ENCODE results near the gene GATA5.
"Not testable (repeated sequence)": the region's sequence is repeated elsewhere in the genome, so short reads cannot be mapped to it uniquely, and the experiment has no call there.

DNA sequence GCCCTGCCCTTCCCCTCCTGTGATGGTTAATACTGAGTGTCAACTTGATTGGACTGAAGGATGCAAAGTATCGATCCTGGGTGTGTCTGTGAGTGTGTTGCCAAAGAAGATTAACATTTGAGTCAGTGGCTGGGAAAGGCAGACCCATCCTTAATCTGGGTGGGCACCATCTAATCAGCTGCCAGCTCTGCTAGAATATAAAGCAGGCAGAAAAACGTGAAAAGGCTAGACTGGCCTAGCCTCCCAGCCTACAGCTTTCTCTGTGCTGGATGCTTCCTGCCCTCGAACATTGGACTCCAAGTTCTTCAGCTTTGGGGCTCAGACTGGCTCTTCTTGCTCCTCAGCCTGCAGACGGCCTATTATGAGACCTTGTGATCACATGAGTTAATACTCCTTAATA is 15.0 kb upstream of the GATA5 start:
- TF ChIP-seq, protein P1, sequence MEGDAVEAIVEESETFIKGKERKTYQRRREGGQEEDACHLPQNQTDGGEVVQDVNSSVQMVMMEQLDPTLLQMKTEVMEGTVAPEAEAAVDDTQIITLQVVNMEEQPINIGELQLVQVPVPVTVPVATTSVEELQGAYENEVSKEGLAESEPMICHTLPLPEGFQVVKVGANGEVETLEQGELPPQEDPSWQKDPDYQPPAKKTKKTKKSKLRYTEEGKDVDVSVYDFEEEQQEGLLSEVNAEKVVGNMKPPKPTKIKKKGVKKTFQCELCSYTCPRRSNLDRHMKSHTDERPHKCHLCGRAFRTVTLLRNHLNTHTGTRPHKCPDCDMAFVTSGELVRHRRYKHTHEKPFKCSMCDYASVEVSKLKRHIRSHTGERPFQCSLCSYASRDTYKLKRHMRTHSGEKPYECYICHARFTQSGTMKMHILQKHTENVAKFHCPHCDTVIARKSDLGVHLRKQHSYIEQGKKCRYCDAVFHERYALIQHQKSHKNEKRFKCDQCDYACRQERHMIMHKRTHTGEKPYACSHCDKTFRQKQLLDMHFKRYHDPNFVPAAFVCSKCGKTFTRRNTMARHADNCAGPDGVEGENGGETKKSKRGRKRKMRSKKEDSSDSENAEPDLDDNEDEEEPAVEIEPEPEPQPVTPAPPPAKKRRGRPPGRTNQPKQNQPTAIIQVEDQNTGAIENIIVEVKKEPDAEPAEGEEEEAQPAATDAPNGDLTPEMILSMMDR (conservative IDR thresholded peaks at IDR 0.05 in 1 of 2, IDR thresholded peaks at IDR 0.05 in 1 of 2; ENCODE audit: extremely low read depth in 1 of 2, insufficient read depth in 1 of 2, low read depth in 1 of 2, low read length in 2 of 2) = not testable (repeated sequence)
- TF ChIP-seq EZH2 (IDR thresholded peaks at IDR 0.05; ENCODE audit: borderline replicate concordance, low read length) = not testable (repeated sequence)
